Measurements from ENCODE around the gene MYLK4. TPM values are rescaled to one million over a fixed set of nuclear protein-coding genes. Genes with fewer than 3 reads are reported as not detected.

Gene MYLK4
- total RNA-seq, 1 experiment from 2014 or later = 0.34 TPM

GRCh38 chr6:2633736-2634135 is 117.0 kb downstream of the MYLK4 start:
- DNase-seq (ENCODE audit: low read depth) = no peak

GRCh38 chr6:2632976-2633584 is 117.6 kb downstream of the MYLK4 start:
- no peak for DNase-seq (ENCODE audit: low read depth)

GRCh38 chr6:2632368-2632767 is 118.4 kb downstream of the MYLK4 start:
- peak; percentile 37 for DNase-seq (ENCODE audit: low read depth)

GRCh38 chr6:2630891-2631571 is 119.7 kb downstream of the MYLK4 start:
- peak; percentile 88 for DNase-seq (ENCODE audit: low read depth)

GRCh38 chr6:2630359-2630758 is 120.4 kb downstream of the MYLK4 start:
- DNase-seq (ENCODE audit: low read depth) = peak; percentile 95

- peak; percentile 90 for DNase-seq (ENCODE audit: low read depth)
These were observed 124.3 kb downstream of the MYLK4 start for GRCh38 chr6:2626401-2626800.

- DNase-seq (ENCODE audit: low read depth) = no peak
These were observed 125.1 kb downstream of the MYLK4 start for GRCh38 chr6:2625581-2625980.

GRCh38 chr6:2624177-2624576 is 126.5 kb downstream of the MYLK4 start:
- no peak for DNase-seq (ENCODE audit: low read depth)

GRCh38 chr6:2623295-2623694 is 127.4 kb downstream of the MYLK4 start:
- DNase-seq (ENCODE audit: low read depth) = peak; percentile 42

- DNase-seq (ENCODE audit: low read depth) = no peak
These were observed 128.1 kb downstream of the MYLK4 start for GRCh38 chr6:2622671-2623070.

- no peak for DNase-seq (ENCODE audit: low read depth)
These were observed 131.1 kb downstream of the MYLK4 start for GRCh38 chr6:2619651-2620050.

GRCh38 chr6:2617729-2618128 is 133.0 kb downstream of the MYLK4 start:
- no peak for DNase-seq (ENCODE audit: low read depth)

GRCh38 chr6:2616811-2617210 is 133.9 kb downstream of the MYLK4 start:
- DNase-seq (ENCODE audit: low read depth) = no peak

GRCh38 chr6:2615251-2615650 is 135.5 kb downstream of the MYLK4 start:
- DNase-seq (ENCODE audit: low read depth) = no peak

GRCh38 chr6:2614846-2615245 is 135.9 kb downstream of the MYLK4 start:
- no peak for DNase-seq (ENCODE audit: low read depth)

GRCh38 chr6:2614155-2614554 is 136.6 kb downstream of the MYLK4 start:
- DNase-seq (ENCODE audit: low read depth) = no peak

Other genes starting within 250 kb of the MYLK4 start
- 92.2 and 92.7 TPM in 2 replicates for gene WRNIP1, start 14.5 kb upstream of the MYLK4 start, total RNA-seq (2014; rRNA removed; shearing (Covaris generic))
- gene SERPINB1, start 90.9 kb upstream of the MYLK4 start, total RNA-seq (2014; rRNA removed; shearing (Covaris generic)) = 1.4 and 3.7 TPM in 2 replicates
- gene SERPINB9, start 152.4 kb upstream of the MYLK4 start, total RNA-seq (2014; rRNA removed; shearing (Covaris generic)) = 0.40 and 1.5 TPM in 2 replicates
- 38.7 and 46.4 TPM in 2 replicates for gene SERPINB6, start 220.6 kb upstream of the MYLK4 start, total RNA-seq (2014; rRNA removed; shearing (Covaris generic))
- 8.5 and 17.5 TPM in 2 replicates for gene NQO2, start 249.0 kb upstream of the MYLK4 start, total RNA-seq (2014; rRNA removed; shearing (Covaris generic))

Measured in Daoy (cell line).